Calu3 (cell line): ENCODE measurements around the gene ADGRF4. TPM values are rescaled to one million over a fixed set of nuclear protein-coding genes. Genes with fewer than 3 reads are reported as not detected.

Experiments used
- BruUV-seq: library from RNA; stranded (reverse); fragments of 400-500 nt; replicated peaks from 2 replicates; lab custom pipeline; 2021; lab: Mats Ljungman, UMichigan
- CTCF ChIA-PET: fragments of 300-600 bp; sonication (Branson Sonifier 250); formaldehyde crosslinking; loops from one replicate; lab custom pipeline; 2022; ENCODE audit warnings: antibody characterized with exemption; lab: Charles Lee
- DNase-seq: peaks from one replicate; pipeline ENCODE4 v3.0.0; 2022
- H3K27ac Mint-ChIP-seq: one replicate; pipeline ENCODE4 v1.8.0; 2022; ENCODE audit warnings: mixed read lengths; ENCODE audit not compliant: unreplicated experiment
- H3K27me3 Mint-ChIP-seq: one replicate; pipeline ENCODE4 v1.8.0; 2022; ENCODE audit warnings: mixed read lengths; ENCODE audit not compliant: unreplicated experiment
- H3K36me3 Mint-ChIP-seq: one replicate; pipeline ENCODE4 v1.8.0; 2022; ENCODE audit warnings: mild to moderate bottlenecking, moderate library complexity, mixed read lengths; ENCODE audit not compliant: insufficient read depth, unreplicated experiment
- H3K4me1 Mint-ChIP-seq: one replicate; pipeline ENCODE4 v1.8.0; 2022; ENCODE audit warnings: mild to moderate bottlenecking, low read depth, mixed read lengths; ENCODE audit not compliant: unreplicated experiment
- H3K4me3 Mint-ChIP-seq: one replicate; pipeline ENCODE4 v1.8.0; 2022; ENCODE audit warnings: mild to moderate bottlenecking, low read depth, moderate library complexity, mixed read lengths; ENCODE audit not compliant: unreplicated experiment
- H3K9me3 Mint-ChIP-seq: one replicate; pipeline ENCODE4 v1.8.0; 2022; ENCODE audit warnings: low read depth, mixed read lengths; ENCODE audit not compliant: unreplicated experiment
- intact Hi-C: fragments of 100-400 bp; cut with micrococcal nuclease; formaldehyde crosslinking; loops from one replicate; pipeline ENCODE4 v1.10.0; 2022; ENCODE audit not compliant: unreplicated experiment
- total RNA-seq: library from RNA; stranded (reverse); gene quantifications from 2 replicates; pipeline ENCODE4 v1.2.3, GENCODE V29; 2022
- TF ChIP-seq, protein P1 (sequence below): fragments of 200-600 bp; IDR thresholded peaks from one replicate; pipeline ENCODE4 v1.8.0; 2022; ENCODE audit warnings: antibody characterized with exemption; ENCODE audit not compliant: unreplicated experiment

Gene ADGRF4
- total RNA-seq, 1 experiment from 2014 or later, result 7.3 TPM

DNA sequence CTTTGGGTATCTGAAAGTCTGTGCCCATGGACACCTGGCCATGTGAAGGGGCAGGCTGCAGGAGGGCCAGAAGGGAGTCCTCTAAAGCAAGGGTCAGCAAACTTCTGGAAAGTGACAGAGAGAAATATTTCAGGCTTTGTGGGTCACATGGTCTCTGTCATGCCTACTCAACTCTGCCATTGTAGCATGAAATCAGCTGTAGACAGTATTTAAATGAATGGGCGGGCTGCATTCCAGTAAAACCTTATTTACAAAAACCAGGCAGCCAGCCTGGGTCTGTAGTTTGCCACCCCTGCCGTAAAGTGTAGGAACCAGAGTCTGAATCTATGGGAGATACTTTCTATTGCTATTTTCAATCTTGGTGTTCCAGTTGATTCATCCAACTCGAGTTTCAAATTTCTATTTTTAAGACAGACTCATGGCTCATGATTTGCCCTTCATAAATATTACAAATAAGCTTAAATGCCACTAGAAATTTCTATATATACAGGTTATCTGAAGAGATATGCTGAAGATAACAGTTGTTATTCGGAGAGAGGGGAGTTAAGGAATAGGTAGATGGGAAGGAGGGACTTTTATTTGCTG lies 19.0 kb upstream of the ADGRF4 start:
- H3K36me3 Mint-ChIP-seq, result no peaks in the 10 kb centered on the region
- DNase-seq, result no peak
- H3K27ac Mint-ChIP-seq, result no peak overlapping the region
- intact Hi-C loops, result no loop called here
- H3K27me3 Mint-ChIP-seq, result no peaks in the 10 kb centered on the region
- TF ChIP-seq, protein P1, sequence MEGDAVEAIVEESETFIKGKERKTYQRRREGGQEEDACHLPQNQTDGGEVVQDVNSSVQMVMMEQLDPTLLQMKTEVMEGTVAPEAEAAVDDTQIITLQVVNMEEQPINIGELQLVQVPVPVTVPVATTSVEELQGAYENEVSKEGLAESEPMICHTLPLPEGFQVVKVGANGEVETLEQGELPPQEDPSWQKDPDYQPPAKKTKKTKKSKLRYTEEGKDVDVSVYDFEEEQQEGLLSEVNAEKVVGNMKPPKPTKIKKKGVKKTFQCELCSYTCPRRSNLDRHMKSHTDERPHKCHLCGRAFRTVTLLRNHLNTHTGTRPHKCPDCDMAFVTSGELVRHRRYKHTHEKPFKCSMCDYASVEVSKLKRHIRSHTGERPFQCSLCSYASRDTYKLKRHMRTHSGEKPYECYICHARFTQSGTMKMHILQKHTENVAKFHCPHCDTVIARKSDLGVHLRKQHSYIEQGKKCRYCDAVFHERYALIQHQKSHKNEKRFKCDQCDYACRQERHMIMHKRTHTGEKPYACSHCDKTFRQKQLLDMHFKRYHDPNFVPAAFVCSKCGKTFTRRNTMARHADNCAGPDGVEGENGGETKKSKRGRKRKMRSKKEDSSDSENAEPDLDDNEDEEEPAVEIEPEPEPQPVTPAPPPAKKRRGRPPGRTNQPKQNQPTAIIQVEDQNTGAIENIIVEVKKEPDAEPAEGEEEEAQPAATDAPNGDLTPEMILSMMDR, result no peak
- no peaks in the 10 kb centered on the region for H3K4me1 Mint-ChIP-seq
- no peaks in the 10 kb centered on the region for H3K9me3 Mint-ChIP-seq
- CTCF ChIA-PET, result no interaction called here
- no peak overlapping the region for H3K4me3 Mint-ChIP-seq
- no TSS peak for BruUV-seq

- Mint-ChIP-seq H3K4me3 (no peak overlapping the region), H3K4me1 (no peaks in the 10 kb centered on the region), H3K9me3 (no peaks in the 10 kb centered on the region), H3K36me3 (no peaks in the 10 kb centered on the region), H3K27me3 (no peaks in the 10 kb centered on the region), H3K27ac (no peak overlapping the region)
- BruUV-seq, result no TSS peak
- CTCF ChIA-PET, result no interaction called here
- DNase-seq, result no peak
- intact Hi-C loops, result no loop called here
- TF ChIP-seq, protein P1, result no peak
Observed at GRCh38 chr6:47680051-47680450, 18.3 kb upstream of the ADGRF4 start.

GRCh38 chr6:47680724-47681123 lies 17.7 kb upstream of the ADGRF4 start:
- TF ChIP-seq, protein P1, result no peak
- no peak overlapping the region for H3K4me3 Mint-ChIP-seq
- CTCF ChIA-PET, result no interaction called here
- H3K27ac Mint-ChIP-seq, result no peak overlapping the region
- BruUV-seq, result no TSS peak
- DNase-seq, result no peak
- H3K27me3 Mint-ChIP-seq, result no peaks in the 10 kb centered on the region
- H3K9me3 Mint-ChIP-seq, result no peaks in the 10 kb centered on the region
- intact Hi-C loops, result no loop called here
- H3K4me1 Mint-ChIP-seq, result no peaks in the 10 kb centered on the region
- H3K36me3 Mint-ChIP-seq, result no peaks in the 10 kb centered on the region

GRCh38 chr6:47681201-47681990 lies 17.0 kb upstream of the ADGRF4 start:
- no peaks in the 10 kb centered on the region for H3K36me3 Mint-ChIP-seq
- no peaks in the 10 kb centered on the region for H3K9me3 Mint-ChIP-seq
- no peak overlapping the region for H3K27ac Mint-ChIP-seq
- no TSS peak for BruUV-seq
- intact Hi-C loops, result no loop called here
- no peak overlapping the region for H3K4me3 Mint-ChIP-seq
- CTCF ChIA-PET, result no interaction called here
- H3K4me1 Mint-ChIP-seq, result no peaks in the 10 kb centered on the region
- TF ChIP-seq, protein P1, result no peak
- no peaks in the 10 kb centered on the region for H3K27me3 Mint-ChIP-seq
- no peak for DNase-seq
